Measurements from ENCODE around the gene TRPM3. TPM values are rescaled to one million over a fixed set of nuclear protein-coding genes. Genes with fewer than 3 reads are reported as not detected.

Gene TRPM3
- total RNA-seq, 1 experiment from 2014 or later, result 2.0 TPM

- Histone ChIP-seq H3K27me3 (ENCODE audit: control insufficient read depth, insufficient read depth, low read length) (no peaks in the 10 kb centered on the region), H3K36me3 (replicated peaks; ENCODE audit: control insufficient read depth, insufficient read depth, low read length) (no peaks in the 10 kb centered on the region), H3K4me3 (ENCODE audit: insufficient read depth, low read depth, low read length) (no peak overlapping the region)
- DNase-seq, result no peak
Observed at GRCh38 chr9:70532716-70533115, 588.7 kb downstream of the TRPM3 start.

- no peaks in the 10 kb centered on the region for H3K27me3 ChIP-seq (ENCODE audit: control insufficient read depth, insufficient read depth, low read length)
- H3K4me3 ChIP-seq (ENCODE audit: insufficient read depth, low read depth, low read length), result no peak overlapping the region
- no peaks in the 10 kb centered on the region for H3K36me3 ChIP-seq (replicated peaks; ENCODE audit: control insufficient read depth, insufficient read depth, low read length)
- DNase-seq, result no peak
Observed at GRCh38 chr9:70531311-70531710, 590.1 kb downstream of the TRPM3 start.

DNA sequence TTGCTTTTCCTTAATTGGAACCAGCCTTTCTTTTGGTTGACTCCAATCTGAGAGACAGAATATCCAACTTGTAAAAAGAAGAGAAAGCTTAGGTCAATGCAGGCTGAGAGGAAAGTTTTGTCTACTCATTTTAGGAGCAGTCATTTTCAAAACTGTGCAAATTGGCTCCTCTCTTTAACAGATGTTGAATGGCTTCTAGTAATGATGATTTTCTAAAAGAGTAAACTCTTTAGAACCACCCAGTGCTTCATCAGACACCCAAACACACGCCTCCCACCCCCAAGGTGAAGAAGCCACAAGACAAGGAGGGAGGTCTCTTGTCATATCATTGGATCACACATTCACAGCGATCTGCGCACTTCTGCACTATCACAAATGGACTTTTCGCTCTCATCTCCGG, 590.7 kb downstream of the TRPM3 start:
- DNase-seq, result no peak
- no peaks in the 10 kb centered on the region for H3K36me3 ChIP-seq (replicated peaks; ENCODE audit: control insufficient read depth, insufficient read depth, low read length)
- H3K4me3 ChIP-seq (ENCODE audit: insufficient read depth, low read depth, low read length), result no peak overlapping the region
- H3K27me3 ChIP-seq (ENCODE audit: control insufficient read depth, insufficient read depth, low read length), result no peaks in the 10 kb centered on the region

- Histone ChIP-seq H3K36me3 (replicated peaks; ENCODE audit: control insufficient read depth, insufficient read depth, low read length) (no peaks in the 10 kb centered on the region), H3K4me3 (ENCODE audit: insufficient read depth, low read depth, low read length) (no peak overlapping the region), H3K27me3 (ENCODE audit: control insufficient read depth, insufficient read depth, low read length) (no peaks in the 10 kb centered on the region)
- DNase-seq, result no peak
Observed at GRCh38 chr9:70529833-70530232, 591.6 kb downstream of the TRPM3 start.

- Histone ChIP-seq H3K36me3 (replicated peaks; ENCODE audit: control insufficient read depth, insufficient read depth, low read length) (no peaks in the 10 kb centered on the region), H3K27me3 (ENCODE audit: control insufficient read depth, insufficient read depth, low read length) (no peaks in the 10 kb centered on the region), H3K4me3 (ENCODE audit: insufficient read depth, low read depth, low read length) (no peak overlapping the region)
- DNase-seq, result no peak
Observed at GRCh38 chr9:70529377-70529776, 592.0 kb downstream of the TRPM3 start.

DNA sequence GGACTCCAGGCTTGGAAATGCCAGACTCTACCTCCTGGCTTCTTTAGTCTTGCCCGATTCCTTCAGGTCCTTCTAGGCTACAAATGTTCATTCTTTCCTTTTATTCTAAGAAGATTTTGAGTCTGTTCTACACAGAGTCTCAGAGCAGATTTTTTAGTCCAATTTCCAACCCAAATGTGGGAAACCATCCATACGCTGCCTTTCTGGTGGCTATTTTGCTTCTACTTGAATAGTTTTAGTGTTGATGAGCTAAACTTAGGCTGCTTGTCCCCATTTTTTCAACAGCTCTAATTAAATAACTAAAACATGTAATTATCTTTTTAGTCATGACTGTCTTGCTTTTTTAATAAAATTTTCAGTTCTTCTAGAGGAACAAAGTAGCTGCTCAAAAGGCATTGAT, 594.5 kb downstream of the TRPM3 start:
- H3K4me3 ChIP-seq (ENCODE audit: insufficient read depth, low read depth, low read length), result no peak overlapping the region
- DNase-seq, result no peak
- H3K36me3 ChIP-seq (replicated peaks; ENCODE audit: control insufficient read depth, insufficient read depth, low read length), result no peaks in the 10 kb centered on the region
- no peaks in the 10 kb centered on the region for H3K27me3 ChIP-seq (ENCODE audit: control insufficient read depth, insufficient read depth, low read length)

DNA sequence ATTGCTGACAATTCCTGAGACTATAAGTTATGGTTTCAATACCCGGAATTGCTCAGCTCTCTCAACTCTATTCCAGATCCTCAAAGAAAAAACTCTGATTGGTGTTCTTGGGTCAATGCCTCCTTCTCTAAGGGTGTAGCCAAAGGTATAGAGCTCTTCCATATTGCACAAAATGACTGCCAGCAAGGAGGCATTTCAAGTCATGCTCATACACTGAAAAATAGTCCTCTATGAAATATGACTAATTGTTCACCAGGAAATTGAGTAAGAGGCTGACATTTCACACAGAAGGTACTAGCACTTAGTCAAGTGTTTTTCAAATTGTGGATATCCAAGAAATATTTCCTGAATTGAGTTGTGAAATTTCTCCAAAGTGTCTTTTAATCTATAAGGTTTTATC, 595.9 kb downstream of the TRPM3 start:
- H3K4me3 ChIP-seq (ENCODE audit: insufficient read depth, low read depth, low read length), result no peak overlapping the region
- H3K36me3 ChIP-seq (replicated peaks; ENCODE audit: control insufficient read depth, insufficient read depth, low read length), result no peaks in the 10 kb centered on the region
- no peaks in the 10 kb centered on the region for H3K27me3 ChIP-seq (ENCODE audit: control insufficient read depth, insufficient read depth, low read length)
- DNase-seq, result no peak

- no peak for DNase-seq
- Histone ChIP-seq H3K36me3 (replicated peaks; ENCODE audit: control insufficient read depth, insufficient read depth, low read length) (no peaks in the 10 kb centered on the region), H3K27me3 (ENCODE audit: control insufficient read depth, insufficient read depth, low read length) (no peaks in the 10 kb centered on the region), H3K4me3 (ENCODE audit: insufficient read depth, low read depth, low read length) (no peak overlapping the region)
Observed at GRCh38 chr9:70519912-70520724, 601.3 kb downstream of the TRPM3 start.

GRCh38 chr9:70517926-70518610, 603.4 kb downstream of the TRPM3 start:
- no peaks in the 10 kb centered on the region for H3K36me3 ChIP-seq (replicated peaks; ENCODE audit: control insufficient read depth, insufficient read depth, low read length)
- H3K4me3 ChIP-seq (ENCODE audit: insufficient read depth, low read depth, low read length), result no peak overlapping the region
- H3K27me3 ChIP-seq (ENCODE audit: control insufficient read depth, insufficient read depth, low read length), result no peaks in the 10 kb centered on the region
- no peak for DNase-seq

DNA sequence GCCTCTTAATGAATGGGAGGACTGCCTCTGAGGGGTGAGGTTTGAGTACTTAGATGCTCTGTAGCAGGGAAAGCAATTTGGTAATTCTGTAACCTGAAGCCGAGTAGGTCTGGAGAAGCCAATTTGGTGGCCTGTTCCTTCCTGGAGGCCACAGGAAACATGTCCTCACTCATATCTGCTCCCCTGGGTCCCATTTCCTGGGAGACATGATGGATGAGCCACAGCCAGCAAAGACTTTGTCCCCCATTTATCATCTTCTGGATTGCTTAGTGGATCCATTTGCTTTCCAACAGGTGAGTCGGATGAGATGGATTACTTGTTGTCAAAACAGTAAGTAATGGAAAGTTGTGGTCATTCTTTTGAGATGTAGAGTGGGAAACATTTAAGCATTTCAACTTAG, 607.1 kb downstream of the TRPM3 start:
- H3K27me3 ChIP-seq (ENCODE audit: control insufficient read depth, insufficient read depth, low read length), result no peaks in the 10 kb centered on the region
- H3K36me3 ChIP-seq (replicated peaks; ENCODE audit: control insufficient read depth, insufficient read depth, low read length), result no peaks in the 10 kb centered on the region
- DNase-seq, result no peak
- no peak overlapping the region for H3K4me3 ChIP-seq (ENCODE audit: insufficient read depth, low read depth, low read length)

- Histone ChIP-seq H3K27me3 (ENCODE audit: control insufficient read depth, insufficient read depth, low read length) (no peaks in the 10 kb centered on the region), H3K4me3 (ENCODE audit: insufficient read depth, low read depth, low read length) (no peak overlapping the region), H3K36me3 (replicated peaks; ENCODE audit: control insufficient read depth, insufficient read depth, low read length) (no peaks in the 10 kb centered on the region)
- DNase-seq, result no peak
Observed at GRCh38 chr9:70511858-70512257, 609.6 kb downstream of the TRPM3 start.

DNA sequence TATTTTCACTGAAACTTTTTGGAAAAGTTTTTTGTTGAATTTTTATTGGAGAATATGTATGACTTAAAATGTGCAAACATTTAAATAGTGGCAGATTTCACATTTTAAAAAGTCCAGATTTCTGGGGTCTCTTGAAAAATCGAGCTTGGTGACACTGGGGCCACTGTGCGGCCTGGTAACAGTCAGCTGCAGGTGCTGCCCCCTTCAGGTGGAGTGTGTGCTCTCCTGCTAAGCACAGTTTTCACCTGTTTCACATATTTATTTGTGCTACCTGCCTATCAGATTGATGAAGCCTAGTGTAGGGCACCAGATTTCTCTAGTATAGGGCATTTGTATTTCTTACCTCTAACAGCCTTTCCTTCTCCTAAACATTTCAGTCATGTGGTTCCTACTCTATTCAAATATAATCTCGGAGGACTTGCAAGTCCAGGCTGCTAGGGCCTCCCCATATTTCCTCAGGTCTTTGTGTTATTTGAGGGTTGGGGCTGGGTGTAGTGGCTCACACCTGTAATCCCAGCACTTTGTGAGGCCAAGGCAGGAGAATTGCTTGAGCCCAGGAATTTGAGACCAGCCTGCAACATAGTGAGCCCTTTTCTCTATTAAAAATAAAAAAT, 611.2 kb downstream of the TRPM3 start:
- Histone ChIP-seq H3K27me3 (ENCODE audit: control insufficient read depth, insufficient read depth, low read length) (no peaks in the 10 kb centered on the region), H3K4me3 (ENCODE audit: insufficient read depth, low read depth, low read length) (no peak overlapping the region), H3K36me3 (replicated peaks; ENCODE audit: control insufficient read depth, insufficient read depth, low read length) (no peaks in the 10 kb centered on the region)
- peak; percentile 21 for DNase-seq

GRCh38 chr9:70506159-70506558, 615.3 kb downstream of the TRPM3 start:
- Histone ChIP-seq H3K36me3 (replicated peaks; ENCODE audit: control insufficient read depth, insufficient read depth, low read length) (no peaks in the 10 kb centered on the region), H3K27me3 (ENCODE audit: control insufficient read depth, insufficient read depth, low read length) (no peaks in the 10 kb centered on the region), H3K4me3 (ENCODE audit: insufficient read depth, low read depth, low read length) (no peak overlapping the region)
- DNase-seq, result no peak

DNA sequence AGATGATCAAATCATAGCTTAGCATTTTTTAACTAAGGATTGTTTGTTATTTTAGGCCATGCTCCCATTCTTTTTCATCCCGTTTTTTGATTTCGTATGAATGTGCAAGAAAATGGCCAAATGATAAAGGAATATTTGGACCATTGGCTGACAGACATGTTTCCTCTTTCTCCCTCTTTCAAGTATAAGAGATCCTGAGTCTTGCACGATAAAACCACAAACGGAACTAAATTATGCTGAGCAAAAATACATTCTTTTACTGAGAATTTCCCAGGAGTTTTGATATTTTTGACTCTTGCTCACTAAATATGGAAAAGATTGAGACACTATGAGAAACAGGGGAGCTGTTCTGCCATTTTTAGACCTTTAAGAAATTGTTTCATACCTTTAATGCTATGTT, 616.6 kb downstream of the TRPM3 start:
- no peak overlapping the region for H3K4me3 ChIP-seq (ENCODE audit: insufficient read depth, low read depth, low read length)
- no peak for DNase-seq
- H3K36me3 ChIP-seq (replicated peaks; ENCODE audit: control insufficient read depth, insufficient read depth, low read length), result no peaks in the 10 kb centered on the region
- H3K27me3 ChIP-seq (ENCODE audit: control insufficient read depth, insufficient read depth, low read length), result no peaks in the 10 kb centered on the region

DNA sequence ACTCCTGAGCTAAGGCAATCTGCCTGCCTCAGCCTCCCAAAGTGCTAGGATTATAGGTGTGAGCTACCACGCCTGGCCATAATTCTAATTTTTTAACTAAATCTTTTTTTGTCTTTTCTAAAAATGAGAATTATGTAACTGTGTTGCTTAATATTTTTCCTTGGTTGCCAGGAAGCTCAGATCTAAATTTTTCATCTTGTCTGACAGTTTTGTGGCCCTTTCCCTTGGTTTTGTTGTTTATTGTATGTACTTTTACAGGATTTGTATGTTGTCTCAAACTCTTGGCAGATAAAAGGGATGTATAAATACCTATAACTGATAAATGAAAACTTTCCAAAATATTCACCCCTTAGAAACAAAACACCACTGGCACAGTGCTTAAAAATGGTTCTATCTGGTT, 618.7 kb downstream of the TRPM3 start:
- Histone ChIP-seq H3K36me3 (replicated peaks; ENCODE audit: control insufficient read depth, insufficient read depth, low read length) (no peaks in the 10 kb centered on the region), H3K4me3 (ENCODE audit: insufficient read depth, low read depth, low read length) (no peak overlapping the region), H3K27me3 (ENCODE audit: control insufficient read depth, insufficient read depth, low read length) (no peaks in the 10 kb centered on the region)
- no peak for DNase-seq

All from H7 (cell line).